Motor neuron (in vitro differentiated cells): ENCODE data around the gene NPIPB8. TPM values are rescaled to one million over a fixed set of nuclear protein-coding genes. Genes with fewer than 3 reads are reported as not detected.
A peak's percentile ranks its signal among the peaks of the same experiment; 100 is the strongest.
"Not testable (repeated sequence)": the region's sequence is repeated elsewhere in the genome, so short reads cannot be mapped to it uniquely, and the experiment has no call there.

Experiments
- ATAC-seq, 8 experiments: fragments of 200-7000 bp; cut with Tn5 transposase; replicated peaks in 6 of 8; 2 replicates each; pipeline ENCODE4 v1.8.0; 2021; ENCODE audit warnings: mild to moderate bottlenecking in 8 of 8, moderate library complexity in 8 of 8
- H3K27ac ChIP-seq, 2 donors: fragments of 250-450 bp; sonication (Bioruptor Pico); 2 replicates each; pipeline ENCODE4 v1.9.0; 2021; ENCODE audit warnings: antibody characterized with exemption in 2 of 2, mild to moderate bottlenecking in 2 of 2, moderate library complexity in 1 of 2
- H3K4me1 ChIP-seq, 2 donors: fragments of 250-450 bp; sonication (Bioruptor Pico); replicated peaks in 1 of 2; 2 replicates each; pipeline ENCODE4 v1.6.1; 2021; ENCODE audit warnings: antibody characterized with exemption in 2 of 2, mild to moderate bottlenecking in 2 of 2, moderate library complexity in 1 of 2
- H3K4me3 ChIP-seq, 5 donors: fragments of 250-450 bp; sonication (Bioruptor Pico); 2 replicates each; pipeline ENCODE4 v1.9.0; 2021; ENCODE audit warnings: antibody characterized with exemption in 5 of 5, mild to moderate bottlenecking in 5 of 5, moderate library complexity in 4 of 5
- WGBS, 10 experiments: fragments of 450-650 bp; shearing (Covaris generic); methylation state at CpG; one replicate each; pipeline ENCODE4 v1.0.0; 2022; 5-methylcytosine and 5-hydroxymethylcytosine counted together
- in situ Hi-C, 9 experiments: fragments of 400-800 bp; cut with MboI; loops; one replicate each; pipeline ENCODE4 v1.15.0; 2021; ENCODE audit warnings: low sequenced_read_pairs in 9 of 9, low pct_unique_long_range_greater_than_20kb in 2 of 9; ENCODE audit not compliant: unreplicated experiment in 9 of 9
- total RNA-seq, 8 experiments: library from RNA; unstranded; fragments of 300-600 nt; gene quantifications; 2 replicates each; pipeline versions ENCODE4 v1.2.3 to v1.2.4, GENCODE V29; 2022

The NPIPB8 gene
- total RNA-seq, 8 experiments from 2014 or later: 0.38 to 1.5 (median 0.75) TPM; not detected in 5

- H3K4me3 ChIP-seq, in situ Hi-C loops, H3K27ac ChIP-seq: not testable (repeated sequence)
- whole genome bisulfite sequencing, 10 experiments: no CpG with 5 or more reads among the region's 17 CpGs
- peaks cover 8 to 12% of the 10 kb centered on the region in 2 donors for H3K4me1 ChIP-seq
- peak in 5 of 8 experiments; percentile 34 to 45 (median 40) for ATAC-seq
These were observed 38.2 kb upstream of the NPIPB8 start for GRCh38 chr16:28599377-28600285.

- H3K27ac ChIP-seq, H3K4me3 ChIP-seq, in situ Hi-C loops, ATAC-seq: not testable (repeated sequence)
- H3K4me1 ChIP-seq: peaks cover 8 to 12% of the 10 kb centered on the region in 2 donors
- WGBS, 10 experiments: no CpG with 5 or more reads among the region's 20 CpGs
These were observed 36.9 kb upstream of the NPIPB8 start for GRCh38 chr16:28600965-28601364.

GRCh38 chr16:28601589-28601988 is 36.3 kb upstream of the NPIPB8 start:
- ATAC-seq, H3K27ac ChIP-seq, H3K4me3 ChIP-seq, in situ Hi-C loops: not testable (repeated sequence)
- no CpG with 5 or more reads among the region's 13 CpGs for WGBS, 10 experiments
- H3K4me1 ChIP-seq: peaks cover 8 to 12% of the 10 kb centered on the region in 2 donors

GRCh38 chr16:28602062-28602461 is 35.8 kb upstream of the NPIPB8 start:
- no CpG with 5 or more reads among the region's 10 CpGs for WGBS, 10 experiments
- in situ Hi-C loops, H3K27ac ChIP-seq, H3K4me3 ChIP-seq: not testable (repeated sequence)
- ATAC-seq: peak in 3 of 8 experiments; percentile 8 to 23 (median 12)
- H3K4me1 ChIP-seq: peaks cover 8 to 12% of the 10 kb centered on the region in 2 donors

GRCh38 chr16:28602529-28602928 is 35.3 kb upstream of the NPIPB8 start:
- Histone ChIP-seq H3K4me1 (peaks cover 4 to 7% of the 10 kb centered on the region in 2 donors), H3K4me3 (no peak overlapping the region), H3K27ac (no peak overlapping the region)
- ATAC-seq: peak in 3 of 8 experiments; percentile 77 to 83 (median 80)
- in situ Hi-C loops: no loop called here
- WGBS, 10 experiments: 10 to 100% (median 100%) methylated on average over 1 of the region's 6 CpGs; no CpG with 5 or more reads in 5 of the 10 experiments

- 78 to 100% (median 91%) methylated on average over 1 to 6 of the region's 11 CpGs; no CpG with 5 or more reads in 4 of the 10 experiments for WGBS, 10 experiments
- H3K27ac ChIP-seq: no peak overlapping the region
- in situ Hi-C loops: no loop called here
- H3K4me3 ChIP-seq: no peak overlapping the region
- no peaks in the 10 kb centered on the region for H3K4me1 ChIP-seq
- ATAC-seq: no peak
These were observed 34.3 kb upstream of the NPIPB8 start for GRCh38 chr16:28603381-28604185.

- 20 to 63% (median 60%) methylated on average over 1 to 5 of the region's 8 CpGs; no CpG with 5 or more reads in 6 of the 10 experiments for WGBS, 10 experiments
- no peak overlapping the region for H3K27ac ChIP-seq
- ATAC-seq: no peak
- no peak overlapping the region for H3K4me3 ChIP-seq
- in situ Hi-C loops: no loop called here
- peaks cover 0 to under 1% of the 10 kb centered on the region in 2 donors for H3K4me1 ChIP-seq
These were observed 33.7 kb upstream of the NPIPB8 start for GRCh38 chr16:28604186-28604565.

- in situ Hi-C loops: no loop called here
- Histone ChIP-seq H3K27ac (no peak overlapping the region), H3K4me1 (peaks cover 5 to 16% of the 10 kb centered on the region in 2 donors), H3K4me3 (no peak overlapping the region)
- WGBS, 10 experiments: 40 to 91% (median 80%) methylated on average over 1 to 4 of the region's 16 CpGs; no CpG with 5 or more reads in 7 of the 10 experiments
- no peak for ATAC-seq
These were observed 31.4 kb upstream of the NPIPB8 start for GRCh38 chr16:28606291-28607115.

- no peak overlapping the region for H3K4me3 ChIP-seq
- H3K27ac ChIP-seq: no peak overlapping the region
- WGBS, 10 experiments: 83 to 100% (median 92%) methylated on average over 3 to 5 of the region's 9 CpGs; no CpG with 5 or more reads in 4 of the 10 experiments
- H3K4me1 ChIP-seq: peaks cover 5 to 16% of the 10 kb centered on the region in 2 donors
- no peak for ATAC-seq
- in situ Hi-C loops: no loop called here
These were observed 30.7 kb upstream of the NPIPB8 start for GRCh38 chr16:28607116-28607623.

- H3K4me3 ChIP-seq, H3K27ac ChIP-seq, ATAC-seq, in situ Hi-C loops: not testable (repeated sequence)
- WGBS, 10 experiments: 62 to 100% (median 86%) methylated on average over 2 to 7 of the region's 10 CpGs; no CpG with 5 or more reads in 1 of the 10 experiments
- peaks cover 5 to 16% of the 10 kb centered on the region in 2 donors for H3K4me1 ChIP-seq
These were observed 30.0 kb upstream of the NPIPB8 start for GRCh38 chr16:28607681-28608495.

GRCh38 chr16:28608496-28608808 is 29.4 kb upstream of the NPIPB8 start:
- WGBS, 10 experiments: no CpG with 5 or more reads among the region's 7 CpGs
- in situ Hi-C loops, ATAC-seq, H3K27ac ChIP-seq, H3K4me3 ChIP-seq: not testable (repeated sequence)
- H3K4me1 ChIP-seq: peaks cover 5 to 16% of the 10 kb centered on the region in 2 donors
